GM13976 (cell line): ENCODE data around the gene SLC44A5.
A peak's percentile ranks its signal among the peaks of the same experiment; 100 is the strongest.
"Not testable (repeated sequence)": the region's sequence is repeated elsewhere in the genome, so short reads cannot be mapped to it uniquely, and the experiment has no call there.

Source experiments
- DNase-seq: peaks from one replicate; pipeline ENCODE4 v3.0.0; 2012; ENCODE audit warnings: low spot score
- CTCF ChIP-seq: IDR thresholded peaks from 2 replicates; pipeline ENCODE4 v1.5.1; 2012; ENCODE audit warnings: borderline replicate concordance, mild to moderate bottlenecking; ENCODE audit not compliant: insufficient read depth; ENCODE audit errors: extremely low read depth, missing control alignments, control extremely low read depth
- in situ Hi-C: fragments of 300-500 bp; cut with MboI; formaldehyde crosslinking; loops from one replicate; pipeline ENCODE4 v1.12.0; 2022; ENCODE audit warnings: low sequenced_read_pairs, mixed read lengths, inconsistent platforms; ENCODE audit not compliant: unreplicated experiment

SLC44A5 gene

DNA sequence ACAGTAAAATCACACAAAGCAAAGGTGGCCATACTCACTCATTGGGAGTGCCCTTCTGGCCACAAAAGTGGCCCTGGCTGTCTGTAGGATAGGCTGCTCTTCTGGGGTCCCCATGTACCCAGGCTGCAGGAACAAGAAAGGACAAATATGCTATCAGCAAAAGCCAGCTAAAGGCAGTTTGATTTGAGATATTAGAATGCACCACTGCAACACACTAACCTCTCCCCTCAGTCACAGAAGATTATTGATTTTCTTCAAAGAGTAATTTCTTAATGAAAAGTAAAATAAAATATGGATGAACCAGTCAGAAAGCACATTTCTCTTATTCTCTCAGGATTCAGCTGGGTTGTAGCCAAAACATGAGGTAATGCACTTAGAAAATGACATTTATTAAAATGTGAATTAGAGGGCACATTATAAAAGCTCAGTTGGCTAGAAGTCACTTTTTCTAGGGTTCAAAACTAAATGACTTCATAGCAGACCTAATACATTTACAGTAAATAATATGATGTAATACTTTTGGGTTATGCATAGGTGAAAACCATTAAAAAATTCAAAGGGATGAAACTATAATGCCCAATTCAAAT is 335.9 kb downstream of the SLC44A5 start:
- no peak for TF ChIP-seq CTCF
- in situ Hi-C loops, result no loop called here
- no peak for DNase-seq

- no peak for TF ChIP-seq CTCF
- DNase-seq, result no peak
- in situ Hi-C loops, result no loop called here
These were observed 337.8 kb downstream of the SLC44A5 start for GRCh38 chr1:75273110-75273509.

GRCh38 chr1:75265792-75266191 is 345.1 kb downstream of the SLC44A5 start:
- TF ChIP-seq CTCF, result peak; percentile 29
- in situ Hi-C loops, result no loop called here
- DNase-seq, result peak; percentile 10

- in situ Hi-C loops, result no loop called here
- no peak for DNase-seq
- no peak for TF ChIP-seq CTCF
These were observed 346.8 kb downstream of the SLC44A5 start for GRCh38 chr1:75264112-75264511.

- DNase-seq, in situ Hi-C loops: not testable (repeated sequence)
These were observed 347.3 kb downstream of the SLC44A5 start for GRCh38 chr1:75263616-75264015.

- in situ Hi-C loops, result not testable (repeated sequence)
These were observed 349.0 kb downstream of the SLC44A5 start for GRCh38 chr1:75261946-75262345.

GRCh38 chr1:75258351-75258750 is 352.6 kb downstream of the SLC44A5 start:
- no peak for TF ChIP-seq CTCF
- in situ Hi-C loops, result no loop called here
- DNase-seq, result no peak

More at GRCh38 chr1:75261946-75262345, 349.0 kb downstream of the SLC44A5 start:
- not testable (repeated sequence) for DNase-seq

- no peak for TF ChIP-seq CTCF
- no peak for DNase-seq
- in situ Hi-C loops, result no loop called here
These were observed 353.5 kb downstream of the SLC44A5 start for GRCh38 chr1:75257424-75257823.

DNA sequence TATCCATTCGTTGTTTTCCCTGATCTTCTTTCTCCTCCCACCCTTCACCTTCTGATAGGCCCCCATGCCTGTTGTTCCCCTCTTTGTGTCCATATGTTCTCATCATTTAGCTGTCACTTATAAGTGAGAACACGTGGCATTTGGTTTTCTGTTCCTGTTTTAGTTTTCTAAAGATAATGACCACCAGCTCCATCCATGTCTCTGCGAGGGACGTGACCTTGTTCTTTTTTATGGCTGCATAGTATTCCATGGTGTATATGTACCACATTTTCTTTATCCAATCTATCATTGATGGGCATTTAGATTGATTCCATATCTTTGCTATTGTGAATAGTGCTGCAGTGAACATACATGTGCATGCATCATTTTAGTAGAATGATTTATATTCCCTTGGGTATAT is 360.8 kb downstream of the SLC44A5 start:
- DNase-seq, in situ Hi-C loops: not testable (repeated sequence)
